Neural crest cell (in vitro differentiated cells): ENCODE data around the gene ZNF836. TPM values are rescaled to one million over a fixed set of nuclear protein-coding genes. Genes with fewer than 3 reads are reported as not detected.

ENCODE experiments used
- DNase-seq: peaks from one replicate; pipeline ENCODE4 v3.0.0; 2021; ENCODE audit warnings: low read depth, mixed read lengths, low spot score
- H3K27ac Mint-ChIP-seq: one replicate; pipeline ENCODE4 v1.8.0; 2021; ENCODE audit warnings: mild to moderate bottlenecking, mixed read lengths; ENCODE audit not compliant: unreplicated experiment
- H3K27me3 Mint-ChIP-seq: 2 replicates; pipeline ENCODE4 v1.8.0; 2021; ENCODE audit warnings: low read depth, mild to moderate bottlenecking, mixed read lengths
- H3K36me3 Mint-ChIP-seq: 2 replicates; pipeline ENCODE4 v1.8.0; 2021; ENCODE audit warnings: low read depth, mild to moderate bottlenecking, mixed read lengths
- H3K4me1 Mint-ChIP-seq: 2 replicates; pipeline ENCODE4 v1.8.0; 2021; ENCODE audit warnings: mixed read lengths
- H3K4me3 Mint-ChIP-seq: one replicate; pipeline ENCODE4 v1.8.0; 2021; ENCODE audit warnings: mild to moderate bottlenecking, mixed read lengths
- H3K9me3 Mint-ChIP-seq: 2 replicates; pipeline ENCODE4 v1.8.0; 2021; ENCODE audit warnings: mixed read lengths
- total RNA-seq: library from RNA; stranded (reverse); gene quantifications from 2 replicates; pipeline ENCODE4 v1.2.1, GENCODE V29; 2021
- TF ChIP-seq, protein P1 (sequence below): fragments of 200-600 bp; sonication (generic); conservative IDR thresholded peaks from 2 replicates; pipeline ENCODE4 v1.5.0; 2021; ENCODE audit warnings: antibody characterized with exemption, mild to moderate bottlenecking

The ZNF836 gene
- total RNA-seq, 1 donor from 2014 or later: 11.6 TPM

DNA sequence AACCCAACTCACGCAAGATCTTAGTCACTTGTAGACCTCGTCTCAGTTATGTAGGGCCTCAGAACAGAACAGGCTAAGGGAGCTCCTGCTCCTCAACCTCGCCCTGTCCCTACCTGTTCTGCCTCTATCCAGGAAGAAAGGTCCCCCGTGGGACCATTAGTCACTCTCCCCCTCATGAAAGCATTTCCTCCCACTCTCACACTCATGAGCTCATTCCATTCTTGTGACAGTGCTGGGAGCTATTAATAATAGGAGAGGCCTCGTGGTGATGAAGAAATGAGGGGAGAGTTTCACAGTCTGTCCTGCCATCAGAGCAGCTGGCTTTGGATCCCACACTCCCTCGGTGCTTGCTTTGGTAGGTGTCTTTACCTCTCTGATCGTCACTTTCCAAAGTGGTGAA, 28.6 kb upstream of the ZNF836 start:
- DNase-seq: no peak
- Mint-ChIP-seq H3K27me3 (no peaks in the 10 kb centered on the region), H3K4me1 (no peaks in the 10 kb centered on the region), H3K4me3 (no peak overlapping the region), H3K36me3 (peaks cover 15% of the 10 kb centered on the region), H3K9me3 (no peaks in the 10 kb centered on the region), H3K27ac (no peak overlapping the region)
- TF ChIP-seq, protein P1, sequence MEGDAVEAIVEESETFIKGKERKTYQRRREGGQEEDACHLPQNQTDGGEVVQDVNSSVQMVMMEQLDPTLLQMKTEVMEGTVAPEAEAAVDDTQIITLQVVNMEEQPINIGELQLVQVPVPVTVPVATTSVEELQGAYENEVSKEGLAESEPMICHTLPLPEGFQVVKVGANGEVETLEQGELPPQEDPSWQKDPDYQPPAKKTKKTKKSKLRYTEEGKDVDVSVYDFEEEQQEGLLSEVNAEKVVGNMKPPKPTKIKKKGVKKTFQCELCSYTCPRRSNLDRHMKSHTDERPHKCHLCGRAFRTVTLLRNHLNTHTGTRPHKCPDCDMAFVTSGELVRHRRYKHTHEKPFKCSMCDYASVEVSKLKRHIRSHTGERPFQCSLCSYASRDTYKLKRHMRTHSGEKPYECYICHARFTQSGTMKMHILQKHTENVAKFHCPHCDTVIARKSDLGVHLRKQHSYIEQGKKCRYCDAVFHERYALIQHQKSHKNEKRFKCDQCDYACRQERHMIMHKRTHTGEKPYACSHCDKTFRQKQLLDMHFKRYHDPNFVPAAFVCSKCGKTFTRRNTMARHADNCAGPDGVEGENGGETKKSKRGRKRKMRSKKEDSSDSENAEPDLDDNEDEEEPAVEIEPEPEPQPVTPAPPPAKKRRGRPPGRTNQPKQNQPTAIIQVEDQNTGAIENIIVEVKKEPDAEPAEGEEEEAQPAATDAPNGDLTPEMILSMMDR: no peak

DNA sequence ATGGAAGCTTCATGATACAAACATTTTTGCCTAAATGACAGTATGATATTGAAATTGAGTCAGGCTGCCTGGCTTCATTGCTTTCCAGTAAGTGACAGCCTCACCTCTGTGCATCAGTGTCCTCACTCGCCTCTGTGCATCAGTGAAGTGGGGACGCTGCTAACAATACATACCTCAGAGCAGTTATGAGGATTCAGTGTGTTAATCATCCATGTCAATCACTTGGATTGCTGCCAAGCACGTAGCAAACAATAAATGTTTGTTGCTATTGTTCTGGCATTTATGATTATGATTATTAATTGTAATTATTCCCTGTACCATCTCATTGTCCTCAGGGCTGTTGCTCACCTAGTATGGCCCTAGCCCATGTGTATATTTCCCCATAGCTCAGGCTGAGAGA, 27.3 kb upstream of the ZNF836 start:
- no peaks in the 10 kb centered on the region for H3K27me3 Mint-ChIP-seq
- H3K27ac Mint-ChIP-seq: no peak overlapping the region
- H3K4me1 Mint-ChIP-seq: peaks cover 7% of the 10 kb centered on the region
- H3K36me3 Mint-ChIP-seq: peaks cover 16% of the 10 kb centered on the region
- no peak overlapping the region for H3K4me3 Mint-ChIP-seq
- DNase-seq: no peak
- no peaks in the 10 kb centered on the region for H3K9me3 Mint-ChIP-seq
- TF ChIP-seq, protein P1: no peak

DNA sequence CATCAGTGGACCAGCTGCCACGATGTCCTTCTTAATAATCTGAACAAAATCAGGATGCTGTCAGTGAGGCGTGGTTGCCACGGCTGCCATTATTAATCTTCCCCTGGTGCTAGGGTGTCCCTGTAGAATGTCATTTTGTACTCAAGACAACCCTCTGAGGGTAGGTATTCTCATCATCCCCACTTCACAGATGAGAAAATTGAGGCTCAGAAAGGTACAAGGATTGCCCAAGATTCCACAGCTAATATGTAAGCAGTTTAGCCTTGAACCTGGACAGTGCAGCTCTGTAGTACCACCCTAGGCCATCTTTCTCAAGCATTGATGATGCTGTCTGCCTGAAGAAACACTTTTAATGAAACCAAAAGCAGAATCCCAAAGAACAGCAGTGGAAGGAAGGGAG, 26.5 kb upstream of the ZNF836 start:
- no peak overlapping the region for H3K4me3 Mint-ChIP-seq
- H3K4me1 Mint-ChIP-seq: peaks cover 9% of the 10 kb centered on the region
- no peak overlapping the region for H3K27ac Mint-ChIP-seq
- H3K27me3 Mint-ChIP-seq: no peaks in the 10 kb centered on the region
- H3K9me3 Mint-ChIP-seq: no peaks in the 10 kb centered on the region
- H3K36me3 Mint-ChIP-seq: peaks cover 13% of the 10 kb centered on the region
- TF ChIP-seq, protein P1: no peak
- DNase-seq: no peak

DNA sequence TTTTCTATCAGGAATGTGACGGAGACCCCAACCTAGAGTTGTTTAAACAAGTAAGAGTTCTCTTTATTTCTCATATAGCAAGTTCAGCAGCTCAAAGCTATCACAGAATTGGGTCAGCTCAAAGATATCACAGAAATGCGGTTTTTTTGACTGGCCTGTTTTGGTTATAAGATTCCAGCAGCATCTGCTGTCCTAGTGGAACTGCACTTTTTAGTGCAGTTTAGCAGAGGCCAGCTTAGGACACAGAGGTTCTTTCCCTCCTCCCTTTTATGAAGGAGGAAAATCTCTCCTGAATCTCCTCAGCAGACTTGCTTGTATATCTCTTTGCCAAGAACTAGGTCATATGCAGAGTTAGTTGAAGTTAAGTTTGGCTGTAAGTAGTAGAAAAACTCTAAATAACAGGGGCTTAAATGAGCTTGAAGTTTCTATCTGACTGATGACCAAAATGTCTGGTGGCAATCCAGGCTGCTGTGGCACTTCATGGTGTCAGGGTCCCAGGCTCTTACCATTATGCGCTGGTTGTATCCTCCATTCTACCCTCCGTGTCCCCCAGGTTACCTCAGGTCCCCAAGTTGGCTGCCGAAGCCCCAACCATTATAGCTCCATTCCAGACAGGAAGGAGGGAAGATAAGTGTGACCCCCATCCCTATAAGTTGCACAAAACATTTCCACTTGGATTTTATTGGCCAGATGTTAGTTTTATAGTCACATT, 25.0 kb upstream of the ZNF836 start:
- TF ChIP-seq, protein P1: no peak
- Mint-ChIP-seq H3K36me3 (peaks cover 16% of the 10 kb centered on the region), H3K27me3 (no peaks in the 10 kb centered on the region), H3K27ac (no peak overlapping the region), H3K4me3 (no peak overlapping the region), H3K9me3 (no peaks in the 10 kb centered on the region), H3K4me1 (peaks cover 25% of the 10 kb centered on the region)
- DNase-seq: no peak

DNA sequence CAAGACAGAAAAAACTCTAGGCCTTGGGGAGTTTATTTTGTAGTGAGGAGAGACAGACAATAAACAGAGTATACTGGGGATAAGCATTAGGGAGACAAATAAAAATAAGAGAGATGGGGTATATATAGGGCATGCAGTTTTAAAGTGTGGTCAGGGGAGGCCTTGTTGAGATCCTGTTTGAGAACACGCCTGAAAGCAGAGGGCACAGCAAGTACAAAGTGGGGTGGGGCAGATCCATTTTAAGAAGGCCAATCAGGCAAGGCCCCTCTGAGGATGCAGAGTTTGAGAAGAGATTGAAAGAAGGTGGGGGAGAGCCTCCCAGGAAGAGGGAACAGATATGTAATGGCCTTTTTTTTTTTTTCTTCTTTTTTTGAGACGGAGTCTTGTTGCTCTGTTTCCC, 20.5 kb upstream of the ZNF836 start:
- no peak for DNase-seq

More for the DNA sequence above, 20.5 kb upstream of the ZNF836 start:
- Mint-ChIP-seq H3K4me3 (peak overlapping the region; percentile 96), H3K27me3 (no peaks in the 10 kb centered on the region), H3K27ac (peak overlapping the region; percentile 48), H3K36me3 (peaks cover 15% of the 10 kb centered on the region), H3K9me3 (no peaks in the 10 kb centered on the region), H3K4me1 (peaks cover 42% of the 10 kb centered on the region)
- TF ChIP-seq, protein P1: no peak
